ENCODE results near the gene LRRK1.

DNA sequence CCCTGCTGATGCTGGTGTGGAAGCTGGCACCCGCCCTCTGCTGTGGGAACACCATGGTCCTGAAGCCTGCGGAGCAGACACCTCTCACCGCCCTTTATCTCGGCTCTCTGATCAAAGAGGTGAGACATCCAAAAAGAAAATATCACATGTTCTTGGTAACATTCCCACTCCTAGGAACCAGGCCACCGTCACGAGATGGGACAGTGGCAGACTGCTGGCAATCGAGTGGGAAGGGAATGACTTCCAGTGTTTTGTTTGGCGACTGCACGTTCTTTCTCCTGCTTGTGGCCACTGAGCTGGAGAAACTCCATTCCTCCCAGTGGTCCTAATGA is 25.2 kb upstream of the LRRK1 start:
- TF ChIP-seq, protein P1, sequence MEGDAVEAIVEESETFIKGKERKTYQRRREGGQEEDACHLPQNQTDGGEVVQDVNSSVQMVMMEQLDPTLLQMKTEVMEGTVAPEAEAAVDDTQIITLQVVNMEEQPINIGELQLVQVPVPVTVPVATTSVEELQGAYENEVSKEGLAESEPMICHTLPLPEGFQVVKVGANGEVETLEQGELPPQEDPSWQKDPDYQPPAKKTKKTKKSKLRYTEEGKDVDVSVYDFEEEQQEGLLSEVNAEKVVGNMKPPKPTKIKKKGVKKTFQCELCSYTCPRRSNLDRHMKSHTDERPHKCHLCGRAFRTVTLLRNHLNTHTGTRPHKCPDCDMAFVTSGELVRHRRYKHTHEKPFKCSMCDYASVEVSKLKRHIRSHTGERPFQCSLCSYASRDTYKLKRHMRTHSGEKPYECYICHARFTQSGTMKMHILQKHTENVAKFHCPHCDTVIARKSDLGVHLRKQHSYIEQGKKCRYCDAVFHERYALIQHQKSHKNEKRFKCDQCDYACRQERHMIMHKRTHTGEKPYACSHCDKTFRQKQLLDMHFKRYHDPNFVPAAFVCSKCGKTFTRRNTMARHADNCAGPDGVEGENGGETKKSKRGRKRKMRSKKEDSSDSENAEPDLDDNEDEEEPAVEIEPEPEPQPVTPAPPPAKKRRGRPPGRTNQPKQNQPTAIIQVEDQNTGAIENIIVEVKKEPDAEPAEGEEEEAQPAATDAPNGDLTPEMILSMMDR (IDR thresholded peaks at IDR 0.05): no peak
- no peak for TF ChIP-seq POLR2A (IDR thresholded peaks at IDR 0.05)
